GM10266 (cell line): ENCODE data around the gene IDE.

ENCODE experiments used
- DNase-seq: peaks from one replicate; pipeline ENCODE4 v3.0.0; 2012; ENCODE audit errors: extremely low spot score
- CTCF ChIP-seq: IDR thresholded peaks from 2 replicates; pipeline ENCODE4 v1.5.1; 2012; ENCODE audit warnings: mild to moderate bottlenecking, low read depth; ENCODE audit not compliant: control insufficient read depth, insufficient read depth; ENCODE audit errors: missing control alignments

IDE gene

GRCh38 chr10:92492748-92493240, 81.1 kb downstream of the IDE start:
- TF ChIP-seq CTCF: no peak
- no peak for DNase-seq

GRCh38 chr10:92490387-92490786, 83.5 kb downstream of the IDE start:
- no peak for TF ChIP-seq CTCF
- no peak for DNase-seq

- no peak for TF ChIP-seq CTCF
- DNase-seq: no peak
These were observed 87.3 kb downstream of the IDE start for GRCh38 chr10:92486637-92487036.

- no peak for TF ChIP-seq CTCF
- DNase-seq: no peak
These were observed 90.4 kb downstream of the IDE start for GRCh38 chr10:92483539-92483938.

- TF ChIP-seq CTCF: no peak
These were observed 93.5 kb downstream of the IDE start for GRCh38 chr10:92480413-92480812.

GRCh38 chr10:92479547-92479946, 94.3 kb downstream of the IDE start:
- TF ChIP-seq CTCF: no peak
- no peak for DNase-seq

More at GRCh38 chr10:92480413-92480812, 93.5 kb downstream of the IDE start:
- no peak for DNase-seq

GRCh38 chr10:92478536-92478935, 95.4 kb downstream of the IDE start:
- no peak for DNase-seq
- no peak for TF ChIP-seq CTCF
